ENCODE measurements around the gene FOLR1. TPM values are rescaled to one million over a fixed set of nuclear protein-coding genes. Genes with fewer than 3 reads are reported as not detected.

The FOLR1 gene
- total and polyA plus RNA-seq, 2 of the 4 experiments (the other 2 are of a cell fraction), result 0.24 TPM; not detected in 1

GRCh38 chr11:72244361-72245262, 52.7 kb downstream of the FOLR1 start:
- ChIA-PET POLR2A (ENCODE audit: unreplicated experiment) (no interaction called here), CTCF (no interaction called here)
- Histone ChIP-seq H3K4ac (ENCODE audit: low read depth, low read length) (no peak overlapping the region), H4K8ac (ENCODE audit: low read depth in 2 of 2, low read length in 2 of 2) (no peak overlapping the region), H3K4me1 (ENCODE audit: control insufficient read depth, insufficient read depth, low read length) (no peaks in the 10 kb centered on the region; the same call in 1 of the 2 replicates), H4K20me1 (ENCODE audit: insufficient read depth, low read length) (no peaks in the 10 kb centered on the region), H2BK20ac (ENCODE audit: low read depth, low read length) (no peak overlapping the region), H2BK5ac (ENCODE audit: low read depth, low read length, poor library complexity, severe bottlenecking) (no peak overlapping the region), H3K27me3 (ENCODE audit: control insufficient read depth, insufficient read depth, low read length) (peaks cover 84% of the 10 kb centered on the region), H3K4me2 (ENCODE audit: low read depth, low read length) (no peak overlapping the region; the same call in 1 of the 2 replicates), H3K27ac (ENCODE audit: insufficient read depth, low read length) (no peak overlapping the region), H3K18ac (ENCODE audit: low read depth, low read length) (no peak overlapping the region), H3K36me3 (ENCODE audit: control insufficient read depth, insufficient read depth, low read length) (no peaks in the 10 kb centered on the region), H3K4me3 (ENCODE audit: insufficient read depth, low read depth, low read length) (0 out of 2 replicates have a peak overlapping the region, but pooled peaks have one; percentile 20), H3K56ac (ENCODE audit: extremely low read depth, insufficient read depth, low read length) (no peak overlapping the region), H2BK120ac (ENCODE audit: low read depth, low read length) (no peak overlapping the region), H2AK9ac (replicated peaks; ENCODE audit: low read depth, low read length, poor library complexity) (no peak overlapping the region), H2AK5ac (ENCODE audit: low read depth, low read length) (no peak overlapping the region), H4K91ac (ENCODE audit: insufficient read depth, low read depth, low read length) (no peak overlapping the region), H3K79me1 (ENCODE audit: low read depth in 1 of 2, low read length in 2 of 2) (no peaks in the 10 kb centered on the region), H2BK15ac (ENCODE audit: low read depth, low read length) (no peak overlapping the region), H2AFZ (replicated peaks; ENCODE audit: low read length, poor library complexity) (peak overlapping the region; percentile 65), H3K9me1 (ENCODE audit: insufficient read depth, low read length) (no peaks in the 10 kb centered on the region), H3K9ac (ENCODE audit: low read depth, low read length) (no peak overlapping the region), H4K5ac (ENCODE audit: low read depth, low read length) (no peak overlapping the region), H3K14ac (replicated peaks; ENCODE audit: low read depth, low read length) (no peak overlapping the region), H3K9me3 (ENCODE audit: control insufficient read depth, insufficient read depth, low read length) (peaks cover 7% of the 10 kb centered on the region), H3K23ac (ENCODE audit: low read depth, low read length) (no peak overlapping the region)
- BruUV-seq (replicated peaks), result no TSS peak
- dilution Hi-C loops (cut with HindIII; ENCODE audit: low sequenced_read_pairs, unreplicated experiment), result no loop called here
- in situ Hi-C loops (cut with MboI; ENCODE audit: low sequenced_read_pairs), result no loop called here
- DNase-seq, result no peak
- intact Hi-C loops (cut with micrococcal nuclease), result no loop called here
- TF ChIP-seq MAFK (IDR thresholded peaks at IDR 0.05; ENCODE audit: low read depth, low read length) (no peak), CEBPB (IDR thresholded peaks at IDR 0.05; ENCODE audit: low read depth, low read length) (no peak), ELK1 (IDR thresholded peaks at IDR 0.05; ENCODE audit: borderline replicate concordance, low read depth, low read length) (no peak), RFX5 (IDR thresholded peaks at IDR 0.05; ENCODE audit: low read depth, low read length) (no peak), CTCF (conservative IDR thresholded peaks at IDR 0.05; ENCODE audit: low read depth, low read length) (no peak), MAZ (IDR thresholded peaks at IDR 0.05; ENCODE audit: borderline replicate concordance, low read depth, low read length) (no peak), POLR2A (IDR thresholded peaks at IDR 0.05; ENCODE audit: low read depth, low read length) (no peak), FOS (IDR thresholded peaks at IDR 0.05; ENCODE audit: low read depth, low read length) (no peak)
- TF ChIP-seq, protein P1, sequence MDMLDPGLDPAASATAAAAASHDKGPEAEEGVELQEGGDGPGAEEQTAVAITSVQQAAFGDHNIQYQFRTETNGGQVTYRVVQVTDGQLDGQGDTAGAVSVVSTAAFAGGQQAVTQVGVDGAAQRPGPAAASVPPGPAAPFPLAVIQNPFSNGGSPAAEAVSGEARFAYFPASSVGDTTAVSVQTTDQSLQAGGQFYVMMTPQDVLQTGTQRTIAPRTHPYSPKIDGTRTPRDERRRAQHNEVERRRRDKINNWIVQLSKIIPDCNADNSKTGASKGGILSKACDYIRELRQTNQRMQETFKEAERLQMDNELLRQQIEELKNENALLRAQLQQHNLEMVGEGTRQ (IDR thresholded peaks at IDR 0.05; ENCODE audit: low read depth, low read length), result no peak
- ATAC-seq (ENCODE audit: low read depth), result no peak; the same call in 1 of the 2 replicates
- 3% methylated on average over 21 of the region's 46 CpGs; no CpG with 5 or more reads in 1 of the 2 experiments for WGBS, 2 experiments (ENCODE audit: extremely low coverage in 2 of 2, insufficient read length in 1 of 2)

Data from IMR-90 (cell line).